ENCODE results near the gene UIMC1. TPM values are rescaled to one million over a fixed set of nuclear protein-coding genes. Genes with fewer than 3 reads are reported as not detected.

The UIMC1 gene
- total RNA-seq, 4 donors from 2014 or later = 18.2 to 31.0 (median 29.2) TPM

GRCh38 chr5:177043114-177043513, 36.5 kb upstream of the UIMC1 start:
- TF ChIP-seq POLR2A (IDR thresholded peaks at IDR 0.05) (no peak), CTCF (IDR thresholded peaks at IDR 0.05) (no peak)
- DNase-seq (ENCODE audit: low spot score in 2 of 2) = no peak
- no peak overlapping the region for H3K4me3 ChIP-seq (ENCODE audit: low read depth, poor library complexity, severe bottlenecking)
- 96 to 100% methylated on average over 6 of the region's 6 CpGs for WGBS, 2 donors
- intact Hi-C loops (cut with DNase I; ENCODE audit: low total_unique reads) = no loop called here

- no peak for DNase-seq (ENCODE audit: low spot score in 2 of 2)
- no peak overlapping the region for H3K4me3 ChIP-seq (ENCODE audit: low read depth, poor library complexity, severe bottlenecking)
- intact Hi-C loops (cut with DNase I; ENCODE audit: low total_unique reads) = no loop called here
- 92 to 100% methylated on average over 2 of the region's 2 CpGs for WGBS, 2 donors
- TF ChIP-seq POLR2A (IDR thresholded peaks at IDR 0.05) (no peak), CTCF (IDR thresholded peaks at IDR 0.05) (no peak)
Measured at GRCh38 chr5:177041936-177042335, 35.4 kb upstream of the UIMC1 start.

- TF ChIP-seq POLR2A (IDR thresholded peaks at IDR 0.05) = no peak
- no peak for TF ChIP-seq CTCF (IDR thresholded peaks at IDR 0.05)
- intact Hi-C loops (cut with DNase I; ENCODE audit: low total_unique reads) = no loop called here
- 47 to 51% methylated on average over 3 of the region's 3 CpGs for WGBS, 2 donors
- DNase-seq (ENCODE audit: low spot score in 2 of 2) = peak in 1 of 2 donors; percentile 15
- H3K4me3 ChIP-seq (ENCODE audit: low read depth, poor library complexity, severe bottlenecking) = no peak overlapping the region
Measured at GRCh38 chr5:177040814-177041420, 34.3 kb upstream of the UIMC1 start.

GRCh38 chr5:177036921-177037320, 30.3 kb upstream of the UIMC1 start:
- intact Hi-C loops (cut with DNase I; ENCODE audit: low total_unique reads) = no loop called here
- WGBS, 2 donors = 94 to 98% methylated on average over 5 of the region's 5 CpGs
- DNase-seq (ENCODE audit: low spot score in 2 of 2) = no peak
- TF ChIP-seq POLR2A (IDR thresholded peaks at IDR 0.05) = no peak
- TF ChIP-seq CTCF (IDR thresholded peaks at IDR 0.05) = no peak
- H3K4me3 ChIP-seq (ENCODE audit: low read depth, poor library complexity, severe bottlenecking) = no peak overlapping the region

GRCh38 chr5:177036443-177036842, 29.9 kb upstream of the UIMC1 start:
- WGBS, 2 donors = 72 to 89% methylated on average over 5 of the region's 5 CpGs

More at GRCh38 chr5:177036443-177036842, 29.9 kb upstream of the UIMC1 start:
- intact Hi-C loops (cut with DNase I; ENCODE audit: low total_unique reads) = no loop called here
- H3K4me3 ChIP-seq (ENCODE audit: low read depth, poor library complexity, severe bottlenecking) = no peak overlapping the region
- TF ChIP-seq CTCF (IDR thresholded peaks at IDR 0.05) (no peak), POLR2A (IDR thresholded peaks at IDR 0.05) (no peak)
- DNase-seq (ENCODE audit: low spot score in 2 of 2) = no peak

All from lower leg skin (tissue), 4 donors.